ENCODE results near the gene ABCB4. TPM values are rescaled to one million over a fixed set of nuclear protein-coding genes. Genes with fewer than 3 reads are reported as not detected.

The ABCB4 gene
- total RNA-seq, 1 donor from 2014 or later, result 4.2 TPM

DNA sequence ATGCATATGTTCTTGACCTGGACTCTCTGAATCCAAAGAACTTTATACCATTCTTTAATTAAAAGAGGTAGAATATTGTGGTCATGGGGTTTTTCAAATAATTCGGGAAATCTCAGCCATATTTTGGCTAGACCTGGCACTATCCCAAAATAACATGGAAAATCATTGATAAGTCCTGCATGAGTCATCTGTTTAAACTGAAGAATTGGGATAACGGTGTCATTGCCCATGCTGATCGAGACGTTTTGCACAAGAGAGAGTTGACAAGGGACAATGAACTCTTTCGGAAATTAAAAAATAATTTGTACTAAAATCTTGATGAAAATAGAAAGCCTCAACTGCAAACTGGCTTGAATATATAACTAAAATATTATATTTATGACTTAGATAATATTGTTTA, 19.9 kb upstream of the ABCB4 start:
- Histone ChIP-seq H3K27me3 (ENCODE audit: low read depth) (no peaks in the 10 kb centered on the region), H3K9me3 (replicated peaks) (peaks cover 11% of the 10 kb centered on the region), H3K27ac (replicated peaks) (no peak overlapping the region), H3K4me1 (no peaks in the 10 kb centered on the region), H3K36me3 (no peaks in the 10 kb centered on the region), H3K4me3 (no peak overlapping the region)
- TF ChIP-seq, protein P1, sequence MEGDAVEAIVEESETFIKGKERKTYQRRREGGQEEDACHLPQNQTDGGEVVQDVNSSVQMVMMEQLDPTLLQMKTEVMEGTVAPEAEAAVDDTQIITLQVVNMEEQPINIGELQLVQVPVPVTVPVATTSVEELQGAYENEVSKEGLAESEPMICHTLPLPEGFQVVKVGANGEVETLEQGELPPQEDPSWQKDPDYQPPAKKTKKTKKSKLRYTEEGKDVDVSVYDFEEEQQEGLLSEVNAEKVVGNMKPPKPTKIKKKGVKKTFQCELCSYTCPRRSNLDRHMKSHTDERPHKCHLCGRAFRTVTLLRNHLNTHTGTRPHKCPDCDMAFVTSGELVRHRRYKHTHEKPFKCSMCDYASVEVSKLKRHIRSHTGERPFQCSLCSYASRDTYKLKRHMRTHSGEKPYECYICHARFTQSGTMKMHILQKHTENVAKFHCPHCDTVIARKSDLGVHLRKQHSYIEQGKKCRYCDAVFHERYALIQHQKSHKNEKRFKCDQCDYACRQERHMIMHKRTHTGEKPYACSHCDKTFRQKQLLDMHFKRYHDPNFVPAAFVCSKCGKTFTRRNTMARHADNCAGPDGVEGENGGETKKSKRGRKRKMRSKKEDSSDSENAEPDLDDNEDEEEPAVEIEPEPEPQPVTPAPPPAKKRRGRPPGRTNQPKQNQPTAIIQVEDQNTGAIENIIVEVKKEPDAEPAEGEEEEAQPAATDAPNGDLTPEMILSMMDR (IDR thresholded peaks at IDR 0.05; ENCODE audit: borderline replicate concordance), result no peak
- DNase-seq, result no peak
- intact Hi-C loops (cut with micrococcal nuclease), result no loop called here

DNA sequence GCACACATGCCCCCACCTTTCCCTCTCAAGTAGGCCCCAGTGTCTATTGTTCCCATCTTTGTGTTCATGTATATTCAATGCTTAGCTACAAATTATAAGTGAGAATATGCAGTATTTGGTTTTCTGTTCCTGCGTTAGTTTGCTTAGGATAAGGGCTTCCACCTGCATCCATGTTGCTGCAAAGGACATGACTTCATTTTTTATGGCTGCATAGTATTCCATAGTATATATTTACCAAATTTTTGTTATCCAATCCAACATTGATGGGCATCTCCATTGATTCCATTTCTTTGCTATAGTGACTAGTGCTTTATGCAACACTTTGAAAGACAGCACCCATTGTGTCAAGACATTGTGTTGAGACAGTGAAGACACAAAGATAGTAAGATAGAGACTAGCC, 19.0 kb upstream of the ABCB4 start:
- intact Hi-C loops (cut with micrococcal nuclease), result no loop called here
- Histone ChIP-seq H3K27ac (replicated peaks) (no peak overlapping the region), H3K36me3 (no peaks in the 10 kb centered on the region), H3K4me1 (no peaks in the 10 kb centered on the region), H3K27me3 (ENCODE audit: low read depth) (no peaks in the 10 kb centered on the region), H3K9me3 (replicated peaks) (peaks cover 11% of the 10 kb centered on the region), H3K4me3 (no peak overlapping the region)
- TF ChIP-seq, protein P1 (IDR thresholded peaks at IDR 0.05; ENCODE audit: borderline replicate concordance), result no peak
- no peak for DNase-seq

DNA sequence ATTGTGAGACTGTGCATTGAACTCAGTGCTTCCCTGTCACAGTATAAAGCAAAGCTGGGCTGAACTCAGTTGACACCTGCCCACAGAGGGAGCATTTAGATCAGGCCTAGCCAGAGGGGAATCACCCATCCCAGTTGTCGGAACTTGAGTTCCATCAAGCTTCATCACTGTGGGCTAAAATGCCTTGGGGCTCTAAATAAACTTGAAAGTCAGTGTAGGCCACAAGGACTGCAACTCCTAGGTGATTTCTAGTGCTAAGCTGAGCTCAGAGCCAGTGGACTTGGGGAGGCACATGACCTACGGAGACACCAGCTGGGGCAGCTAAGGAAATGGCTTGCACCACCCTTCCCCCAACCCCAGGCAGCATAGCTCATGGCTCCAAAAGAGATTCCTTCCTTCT, 7.7 kb upstream of the ABCB4 start:
- intact Hi-C loops (cut with micrococcal nuclease), result no loop called here
- H3K4me3 ChIP-seq, result no peak overlapping the region
- H3K36me3 ChIP-seq, result no peaks in the 10 kb centered on the region
- H3K4me1 ChIP-seq, result no peaks in the 10 kb centered on the region
- H3K27ac ChIP-seq (replicated peaks), result no peak overlapping the region
- no peaks in the 10 kb centered on the region for H3K27me3 ChIP-seq (ENCODE audit: low read depth)
- TF ChIP-seq, protein P1 (IDR thresholded peaks at IDR 0.05; ENCODE audit: borderline replicate concordance), result no peak
- DNase-seq, result no peak
- no peaks in the 10 kb centered on the region for H3K9me3 ChIP-seq (replicated peaks)

DNA sequence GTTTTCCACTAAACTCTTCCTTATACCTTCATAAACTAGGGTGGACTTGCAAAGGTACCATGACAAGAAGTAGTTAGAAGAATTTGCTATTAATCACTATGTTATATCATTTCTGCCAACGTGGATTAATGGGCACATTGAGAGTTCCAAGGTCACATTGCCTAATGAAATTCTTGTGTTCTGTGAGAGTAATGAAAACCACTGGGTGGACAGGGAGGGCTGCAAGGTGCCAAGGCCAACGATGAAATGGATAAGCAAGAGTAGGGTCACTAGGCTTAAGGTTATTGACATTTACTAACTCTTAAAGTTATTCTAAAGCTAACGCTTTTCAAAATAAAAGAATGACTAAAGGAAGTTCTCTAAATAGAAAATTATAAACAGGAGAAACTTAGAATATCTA, 6.6 kb upstream of the ABCB4 start:
- Histone ChIP-seq H3K27me3 (ENCODE audit: low read depth) (no peaks in the 10 kb centered on the region), H3K9me3 (replicated peaks) (no peaks in the 10 kb centered on the region), H3K36me3 (no peaks in the 10 kb centered on the region), H3K27ac (replicated peaks) (no peak overlapping the region), H3K4me3 (no peak overlapping the region), H3K4me1 (no peaks in the 10 kb centered on the region)
- DNase-seq, result no peak
- intact Hi-C loops (cut with micrococcal nuclease), result no loop called here
- TF ChIP-seq, protein P1 (IDR thresholded peaks at IDR 0.05; ENCODE audit: borderline replicate concordance), result no peak

DNA sequence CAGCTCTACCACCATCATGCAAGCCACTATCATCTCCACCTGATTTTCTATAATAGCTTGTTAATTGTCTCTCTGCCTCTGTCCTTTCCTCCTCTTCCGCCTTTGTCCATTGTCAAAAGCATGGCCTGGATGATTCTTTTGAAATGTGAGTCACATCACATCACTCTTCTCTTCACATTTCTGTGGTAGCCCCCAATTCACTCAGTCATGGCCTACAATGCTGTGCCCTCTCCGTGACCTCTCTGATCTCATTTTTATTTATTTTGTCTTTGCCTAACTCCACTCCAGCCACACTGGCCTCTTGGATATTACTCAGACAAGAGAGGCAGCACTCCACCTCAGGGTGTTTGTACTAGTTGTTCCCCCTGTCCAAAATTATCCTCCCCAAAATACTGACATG, 4.9 kb upstream of the ABCB4 start:
- Histone ChIP-seq H3K27me3 (ENCODE audit: low read depth) (no peaks in the 10 kb centered on the region), H3K4me1 (peaks cover 8% of the 10 kb centered on the region), H3K36me3 (no peaks in the 10 kb centered on the region), H3K9me3 (replicated peaks) (no peaks in the 10 kb centered on the region), H3K27ac (replicated peaks) (no peak overlapping the region), H3K4me3 (no peak overlapping the region)
- TF ChIP-seq, protein P1 (IDR thresholded peaks at IDR 0.05; ENCODE audit: borderline replicate concordance), result no peak
- DNase-seq, result no peak
- intact Hi-C loops (cut with micrococcal nuclease), result no loop called here

DNA sequence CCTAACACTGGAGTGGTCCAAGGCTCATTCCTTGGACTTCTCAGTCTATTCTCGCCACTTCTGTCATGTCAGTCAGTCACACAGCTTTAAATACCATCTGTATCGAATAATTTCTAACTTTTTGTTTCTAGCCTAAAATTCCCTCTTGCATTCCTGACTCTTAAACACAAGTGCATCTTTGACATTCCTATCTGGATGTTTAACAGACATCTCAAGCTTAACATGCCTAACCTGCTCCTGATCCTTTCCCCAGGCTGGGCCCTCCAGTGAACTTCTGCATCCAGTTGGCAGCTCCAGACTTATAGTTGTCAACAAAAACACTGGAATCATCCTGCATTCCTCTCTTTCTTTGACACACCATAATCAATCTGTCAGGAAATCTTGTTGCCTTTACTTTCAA, 4.5 kb upstream of the ABCB4 start:
- no peak for DNase-seq
- Histone ChIP-seq H3K9me3 (replicated peaks) (no peaks in the 10 kb centered on the region), H3K4me3 (no peak overlapping the region), H3K27ac (replicated peaks) (no peak overlapping the region), H3K36me3 (no peaks in the 10 kb centered on the region), H3K4me1 (peaks cover 13% of the 10 kb centered on the region), H3K27me3 (ENCODE audit: low read depth) (no peaks in the 10 kb centered on the region)
- intact Hi-C loops (cut with micrococcal nuclease), result no loop called here
- TF ChIP-seq, protein P1 (IDR thresholded peaks at IDR 0.05; ENCODE audit: borderline replicate concordance), result no peak

All from left ventricle myocardium inferior (tissue), 1 donor.